Hypothalamus (tissue), 51 donors: ENCODE results near the gene NACC2.
"Not testable (repeated sequence)": the region's sequence is repeated elsewhere in the genome, so short reads cannot be mapped to it uniquely, and the experiment has no call there.

Experiments
- DNase-seq, 51 donors: peaks; one replicate each; lab custom pipeline; 2025; lab: John Stamatoyannopoulos, UW

NACC2 gene

GRCh38 chr9:136112541-136112940 lies 17.5 kb upstream of the NACC2 start:
- DNase-seq = no peak

DNA sequence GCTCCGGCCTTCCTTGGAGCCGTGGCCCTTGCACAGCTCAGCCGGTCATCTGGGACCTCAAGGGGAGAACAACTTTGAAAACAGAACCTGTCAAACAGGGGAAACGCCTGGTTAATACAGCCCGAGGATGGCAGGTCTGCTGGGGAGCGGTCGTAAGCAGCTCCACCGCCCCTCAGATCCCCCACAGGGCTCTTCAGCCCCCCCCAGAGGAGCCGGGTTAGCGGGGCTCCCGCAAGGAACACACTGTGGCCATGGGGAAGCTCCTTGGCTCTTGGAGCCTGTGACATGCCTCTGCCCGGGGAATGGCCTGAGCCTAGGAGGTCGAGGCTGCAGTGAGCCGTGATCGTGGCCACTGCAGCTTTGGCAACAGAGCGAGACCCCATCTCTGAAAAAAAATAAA lies 16.8 kb upstream of the NACC2 start:
- DNase-seq = no peak

DNA sequence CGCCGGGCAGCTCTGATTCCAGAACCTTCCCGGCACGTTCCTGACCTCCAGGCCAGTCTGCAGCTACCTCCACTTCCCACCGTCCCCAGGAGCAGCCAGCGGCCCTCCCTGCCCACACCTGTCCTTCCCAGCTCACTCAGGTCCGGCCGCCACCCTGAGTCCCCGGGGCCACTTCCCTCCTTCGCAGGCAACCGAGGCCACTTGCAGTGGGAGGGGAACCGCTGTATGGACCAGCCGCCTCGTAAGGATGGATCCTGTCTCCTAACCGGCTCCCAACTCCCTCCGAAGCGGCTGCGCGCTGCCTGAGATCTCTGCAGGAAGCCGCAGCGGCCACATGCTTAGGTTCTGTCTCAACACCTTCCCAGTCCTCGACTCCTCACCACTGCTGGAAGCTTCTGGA lies 16.1 kb upstream of the NACC2 start:
- no peak for DNase-seq

DNA sequence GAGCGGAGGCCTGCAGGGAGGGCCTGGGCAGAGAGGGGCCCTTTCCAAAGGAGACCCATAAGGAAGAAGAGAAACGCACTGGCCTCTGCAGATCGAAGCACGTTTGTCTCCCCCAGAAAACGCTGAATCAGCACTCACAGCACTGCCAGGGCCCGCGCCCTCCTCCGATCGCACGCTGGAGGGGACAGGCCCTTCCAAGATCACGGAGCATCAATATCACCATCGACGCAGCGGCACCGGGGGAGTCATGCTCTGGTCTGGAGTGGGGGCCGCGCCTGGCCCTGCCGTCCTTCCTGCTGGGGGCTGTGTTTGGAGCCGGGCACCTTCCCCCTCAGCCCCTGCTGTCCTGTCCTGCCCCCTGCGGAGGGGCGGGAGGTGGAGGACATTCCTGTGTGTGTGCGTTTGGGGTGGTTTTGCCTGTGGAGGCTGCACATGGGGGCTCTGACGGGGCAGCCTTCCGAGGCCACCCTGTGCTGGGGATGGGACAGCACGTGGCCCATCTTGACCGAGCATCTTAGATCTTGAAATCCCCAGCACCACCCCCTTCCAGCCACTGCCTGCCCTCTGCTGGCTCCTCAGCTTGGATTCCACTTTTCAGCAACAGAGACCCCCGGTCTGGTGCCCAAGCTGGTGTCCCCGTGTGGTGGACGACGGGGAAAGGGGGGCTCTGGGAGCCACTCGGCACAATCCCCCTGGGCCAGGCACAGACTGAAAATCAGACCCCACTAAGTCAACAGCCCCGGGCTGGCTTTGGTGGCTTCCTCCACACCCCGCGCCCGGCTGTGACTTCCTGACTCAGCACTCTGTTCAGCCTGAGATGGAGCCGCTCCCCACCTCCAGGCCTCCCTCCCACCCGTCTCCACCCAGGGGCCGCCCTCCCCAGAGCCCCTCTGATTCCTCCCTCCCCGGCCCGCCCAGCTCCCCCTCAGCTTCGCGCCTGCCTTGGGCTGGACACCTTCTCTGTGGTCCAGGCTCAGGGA lies 15.3 kb upstream of the NACC2 start:
- DNase-seq = peak in 4 of 51 donors; percentile 22 to 35 (median 26)

GRCh38 chr9:136109351-136110081 lies 14.4 kb upstream of the NACC2 start:
- peak; percentile 49 to 97 (median 89) for DNase-seq

DNA sequence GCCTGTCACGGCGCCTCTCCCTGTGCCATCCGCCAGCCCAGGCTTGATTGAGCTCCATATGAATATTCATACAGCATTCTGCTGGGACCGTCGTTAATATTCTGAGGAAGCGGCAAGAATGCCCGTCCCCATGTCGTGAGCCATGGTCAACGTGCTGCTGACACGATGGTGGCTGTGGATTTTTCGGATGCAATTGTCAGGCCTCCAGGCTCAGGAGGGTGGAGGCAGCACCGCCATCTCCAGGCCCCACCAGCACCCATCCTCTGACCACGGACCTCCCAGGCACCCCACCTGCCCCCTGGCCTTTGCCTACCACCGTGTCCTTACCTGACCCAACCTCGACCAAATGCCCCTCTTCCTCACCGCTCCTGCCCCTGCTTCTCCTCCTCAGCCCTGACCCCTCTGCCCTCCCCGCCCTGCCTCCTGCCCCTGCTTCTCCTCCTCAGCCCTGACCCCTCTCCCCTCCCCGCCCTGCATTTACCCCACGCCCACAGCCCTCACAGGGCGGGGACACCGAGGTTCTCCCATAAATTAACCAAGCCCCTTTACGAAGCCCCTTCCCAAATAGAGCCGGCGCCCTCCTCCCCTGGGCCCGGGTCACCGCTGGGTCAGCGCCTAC lies 13.7 kb upstream of the NACC2 start:
- DNase-seq = no peak

DNA sequence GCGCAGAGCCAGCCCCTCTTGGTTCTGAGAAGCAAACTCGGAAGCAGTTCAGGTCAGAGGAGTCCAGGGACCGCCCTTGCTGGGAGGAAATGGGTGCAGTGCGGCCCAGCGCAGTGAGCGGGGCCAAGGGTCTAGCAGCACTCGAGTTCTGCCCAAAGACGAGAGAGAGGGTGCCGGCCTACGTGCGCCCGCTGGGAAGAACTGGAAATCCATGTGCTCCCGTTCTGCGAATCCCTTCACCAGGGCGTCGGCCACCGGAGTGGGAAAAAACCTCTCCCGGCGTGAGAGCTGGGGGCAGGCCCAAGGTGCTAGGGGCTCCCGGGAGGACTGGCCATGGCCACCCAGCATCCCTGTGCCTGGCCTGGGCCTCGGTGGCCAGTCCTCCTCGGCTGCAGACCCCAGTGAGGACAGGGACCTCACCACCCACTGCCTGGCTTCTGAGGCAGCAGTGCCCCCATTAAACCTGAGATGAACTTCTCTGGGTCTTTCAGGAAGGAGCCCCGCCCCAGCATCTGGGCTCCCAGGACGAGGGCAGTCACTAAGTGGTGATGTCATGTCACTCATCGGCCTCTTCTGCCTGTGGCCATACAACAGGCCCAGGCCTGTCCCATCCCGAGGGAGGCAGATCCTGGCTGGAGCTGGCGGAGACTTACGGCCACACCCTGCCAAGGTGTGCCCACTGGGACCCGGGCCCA lies 13.0 kb upstream of the NACC2 start:
- peak in 1 of 51 donors; percentile 22 for DNase-seq

DNA sequence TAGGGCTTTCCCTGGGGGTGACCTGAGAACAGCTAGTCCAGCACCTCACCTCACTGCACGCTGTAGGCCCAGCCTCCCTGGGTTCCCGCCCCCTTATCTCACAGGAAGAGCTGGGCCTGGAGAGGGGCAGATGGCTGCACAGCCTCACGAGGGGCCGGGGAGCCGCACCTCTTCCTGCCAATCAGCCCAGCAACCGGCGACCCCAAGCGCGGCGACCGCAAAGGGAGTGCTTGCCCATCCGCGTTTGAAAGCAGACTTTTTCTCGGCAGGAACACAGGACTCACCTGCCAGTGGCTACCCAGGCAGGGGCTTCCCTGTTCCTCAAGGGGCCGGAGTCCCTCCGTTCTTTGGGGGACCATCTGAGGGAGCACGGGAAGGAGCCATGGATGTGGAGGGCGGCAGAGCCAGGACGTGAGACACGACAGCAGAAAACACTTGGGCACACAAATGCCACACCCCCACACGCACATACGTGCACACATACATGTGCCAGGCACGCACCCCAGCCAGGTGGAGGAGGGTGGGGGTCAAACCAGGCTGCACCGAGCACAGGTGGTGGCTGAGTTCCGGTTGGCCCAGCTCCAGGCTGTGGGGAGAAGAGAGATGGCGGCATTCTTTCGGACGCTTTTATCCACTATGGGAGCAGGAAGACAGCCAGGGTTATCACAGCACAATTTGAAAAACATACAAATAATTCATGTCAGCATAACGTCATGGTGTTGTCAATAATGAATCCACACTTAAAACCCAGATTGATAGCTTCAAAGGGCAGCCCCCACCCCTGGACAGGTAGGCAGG lies 12.3 kb upstream of the NACC2 start:
- no peak for DNase-seq

- DNase-seq = peak in 3 of 51 donors; percentile 12 to 34 (median 33)
Measured at GRCh38 chr9:136105398-136106135, 10.5 kb upstream of the NACC2 start.

GRCh38 chr9:136104916-136105315 lies 9.8 kb upstream of the NACC2 start:
- no peak for DNase-seq

DNA sequence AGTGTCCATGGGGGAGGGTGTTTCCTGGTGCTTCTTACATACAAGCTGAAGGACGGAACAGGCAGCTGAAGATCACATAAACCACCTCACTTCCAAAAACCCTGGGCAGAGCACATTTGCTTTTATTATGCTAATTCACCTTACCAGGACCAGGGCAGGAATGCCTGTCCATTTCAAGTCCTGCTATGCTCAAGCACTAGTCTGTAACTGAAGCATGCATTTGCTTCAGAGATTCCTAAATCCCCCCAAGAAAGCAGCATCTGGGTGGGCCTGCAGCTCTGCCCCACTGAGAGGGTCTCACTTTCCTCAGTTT lies 9.4 kb upstream of the NACC2 start:
- no peak for DNase-seq

- no peak for DNase-seq
Measured at GRCh38 chr9:136103651-136104487, 8.8 kb upstream of the NACC2 start.

GRCh38 chr9:136101615-136102074 lies 6.6 kb upstream of the NACC2 start:
- not testable (repeated sequence) for DNase-seq

- no peak for DNase-seq
Measured at GRCh38 chr9:136100700-136101614, 5.9 kb upstream of the NACC2 start.

DNA sequence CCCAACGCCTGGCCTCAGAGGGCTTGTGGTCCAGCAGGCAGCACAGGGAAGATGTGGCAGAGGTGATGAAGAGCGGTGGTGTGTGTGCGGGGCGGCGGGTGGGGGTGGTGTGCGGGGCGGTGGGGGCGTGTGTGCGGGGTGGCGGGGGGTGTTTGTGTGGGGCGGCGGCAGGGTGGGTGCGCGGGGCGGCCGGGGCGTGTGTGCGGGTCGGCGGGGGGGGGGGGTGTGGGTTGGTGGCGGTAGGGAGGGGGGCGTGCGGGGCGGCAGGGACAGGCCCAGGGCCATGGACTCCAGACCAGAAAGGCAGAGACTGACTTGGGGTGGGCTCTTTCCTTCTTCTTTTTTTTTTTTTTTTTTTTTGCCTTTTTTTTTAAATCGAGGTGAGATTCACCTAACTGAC lies 4.5 kb upstream of the NACC2 start:
- DNase-seq = no peak

DNA sequence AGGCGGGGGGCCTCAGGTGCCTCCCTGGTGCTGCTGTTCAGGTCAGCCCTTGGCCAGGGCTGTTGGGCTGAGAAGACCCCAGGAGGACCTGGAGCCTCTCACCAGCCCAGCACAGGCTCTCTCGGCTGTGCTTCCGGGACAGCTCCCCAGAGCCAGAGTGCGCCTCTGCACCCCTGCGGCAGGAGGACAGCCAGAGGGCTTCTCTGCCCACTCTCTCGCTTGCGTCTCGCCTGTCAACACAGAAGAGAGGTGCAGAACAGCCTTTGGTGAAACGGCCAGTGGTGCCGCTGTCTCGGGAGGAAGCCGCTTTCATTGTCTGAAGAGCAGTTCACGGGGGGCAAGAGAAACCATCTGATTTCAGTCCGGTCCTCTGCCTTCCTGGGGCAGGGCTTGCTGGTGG lies 3.8 kb upstream of the NACC2 start:
- no peak for DNase-seq

- no peak for DNase-seq
Measured at GRCh38 chr9:136098210-136098609, 3.1 kb upstream of the NACC2 start.
